Measurements from ENCODE around the gene KHK. TPM values are rescaled to one million over a fixed set of nuclear protein-coding genes. Genes with fewer than 3 reads are reported as not detected.

KHK gene
- total and polyA plus RNA-seq, 9 of the 15 experiments (the other 6 are each of a cell fraction or from before 2014, with no cell fraction given), result 1.5 to 10.7 (median 5.2) TPM

GRCh38 chr2:27115519-27115918 is 28.9 kb downstream of the KHK start (continued):
- TF ChIP-seq IRF1 (CRISPR knock-in tag; IDR thresholded peaks at IDR 0.05; ENCODE audit: borderline replicate concordance) (no peak), ZNF384 (IDR thresholded peaks at IDR 0.05; ENCODE audit: low read depth, low read length) (no peak), PKNOX1 (IDR thresholded peaks at IDR 0.05) (no peak), MEF2D (tag; conservative IDR thresholded peaks at IDR 0.05; ENCODE audit: low read depth) (no peak), CHAMP1 (IDR thresholded peaks at IDR 0.05) (no peak), NUFIP1 (IDR thresholded peaks at IDR 0.05; ENCODE audit: partially characterized antibody) (no peak), CBX3 (IDR thresholded peaks at IDR 0.05; ENCODE audit: borderline replicate concordance in 1 of 2, low read length in 2 of 2) (no peak), ZBTB11 (CRISPR knock-in tag; IDR thresholded peaks at IDR 0.05) (no peak), NCOA6 (IDR thresholded peaks at IDR 0.05) (no peak), GABPB2 (CRISPR knock-in tag; conservative IDR thresholded peaks at IDR 0.05) (no peak), SMARCA4 (IDR thresholded peaks at IDR 0.05) (no peak)
